ENCODE measurements around the gene BTBD7.

- TF ChIP-seq CTCF (IDR thresholded peaks at IDR 0.05) = no peak
- no peak for TF ChIP-seq POLR2A (IDR thresholded peaks at IDR 0.05)
These were observed 48.8 kb upstream of the BTBD7 start for GRCh38 chr14:93381644-93382043.
